CD4-positive, alpha-beta memory T cell (primary cell): ENCODE results near the gene BSN. TPM values are rescaled to one million over a fixed set of nuclear protein-coding genes. Genes with fewer than 3 reads are reported as not detected.

Source experiments
- CTCF ChIA-PET: fragments of 350-600 bp; sonication (Branson Sonifier 250); formaldehyde crosslinking; loops from one replicate; lab custom pipeline; 2021; ENCODE audit warnings: inconsistent platforms; ENCODE audit not compliant: partially characterized antibody; lab: Charles Lee
- POLR2A ChIA-PET: fragments of 350-600 bp; sonication (Branson Sonifier 250); formaldehyde crosslinking; loops from one replicate; lab custom pipeline; 2021; ENCODE audit not compliant: partially characterized antibody; lab: Charles Lee
- DNase-seq, 5 donors: peaks; one replicate each; pipeline versions ENCODE4 v3.0.0 to v3.0.0-alpha.2; 2020 to 2022; ENCODE audit warnings: mixed read lengths in 1 of 5
- H3K27ac ChIP-seq: one replicate; pipeline ENCODE4 v1.7.0; 2013; ENCODE audit warnings: low read depth, low read length
- H3K27me3 ChIP-seq: 2 replicates; pipeline ENCODE4 v1.7.0; 2013; ENCODE audit warnings: mild to moderate bottlenecking, low read length, moderate library complexity; ENCODE audit not compliant: insufficient read depth
- H3K36me3 ChIP-seq: 2 replicates; pipeline ENCODE4 v1.7.0; 2013; ENCODE audit warnings: mild to moderate bottlenecking, low read length, moderate library complexity; ENCODE audit not compliant: insufficient read depth
- H3K4me1 ChIP-seq: 2 replicates; pipeline ENCODE4 v1.7.0; 2013; ENCODE audit warnings: mild to moderate bottlenecking, low read length, moderate library complexity; ENCODE audit not compliant: insufficient read depth
- H3K4me3 ChIP-seq, 2 donors: one replicate each; pipeline ENCODE4 v1.7.0; 2013; ENCODE audit warnings: low read length in 2 of 2, mild to moderate bottlenecking in 1 of 2
- H3K9me3 ChIP-seq, 2 donors: one replicate each; pipeline ENCODE4 v1.7.0; 2013; ENCODE audit warnings: low read length in 2 of 2, control low read depth in 1 of 2; ENCODE audit not compliant: control insufficient read depth in 1 of 2
- H3K27ac Mint-ChIP-seq, 7 donors: one replicate each; pipeline ENCODE4 v1.8.0; 2020 to 2021; ENCODE audit warnings: mixed read lengths in 7 of 7, mild to moderate bottlenecking in 6 of 7, inconsistent platforms in 3 of 7, moderate library complexity in 3 of 7
- H3K27me3 Mint-ChIP-seq, 2 donors: one replicate each; pipeline ENCODE4 v1.8.0; 2020 to 2021; ENCODE audit warnings: mixed read lengths in 2 of 2
- H3K36me3 Mint-ChIP-seq, 2 donors: one replicate each; pipeline ENCODE4 v1.8.0; 2020 to 2021; ENCODE audit warnings: mixed read lengths in 2 of 2, inconsistent platforms in 1 of 2, mild to moderate bottlenecking in 1 of 2
- H3K4me1 Mint-ChIP-seq, 4 donors: one replicate each; pipeline ENCODE4 v1.8.0; 2020 to 2021; ENCODE audit warnings: mixed read lengths in 4 of 4, mild to moderate bottlenecking in 1 of 4
- H3K4me3 Mint-ChIP-seq, 8 donors: one replicate each; pipeline ENCODE4 v1.8.0; 2020 to 2021; ENCODE audit warnings: mixed read lengths in 8 of 8, mild to moderate bottlenecking in 7 of 8, moderate library complexity in 6 of 8, inconsistent platforms in 3 of 8
- H3K9me3 Mint-ChIP-seq, 8 donors: one replicate each; pipeline ENCODE4 v1.8.0; 2020 to 2021; ENCODE audit warnings: mixed read lengths in 8 of 8, mild to moderate bottlenecking in 5 of 8, inconsistent platforms in 3 of 8, moderate library complexity in 1 of 8
- intact Hi-C: fragments of 100-400 bp; cut with micrococcal nuclease; formaldehyde crosslinking; loops from one replicate; pipeline ENCODE4 v1.15.1; 2023
- polyA plus RNA-seq, 2 donors: library from polyadenylated mRNA; unstranded; fragments of 300-500 nt; fragmentation: Illumina TruSeq; gene quantifications; one replicate each; pipeline ENCODE4 v1.2.3, GENCODE V29; 2021
- total RNA-seq, 2 experiments: library from RNA; stranded (reverse); gene quantifications; one replicate each; pipeline ENCODE4 v1.2.3, GENCODE V29; 2021

Gene BSN
- total and polyA plus RNA-seq, 4 experiments from 2014 or later, result 0.01 to 0.15 (median 0.06) TPM; not detected in 1

DNA sequence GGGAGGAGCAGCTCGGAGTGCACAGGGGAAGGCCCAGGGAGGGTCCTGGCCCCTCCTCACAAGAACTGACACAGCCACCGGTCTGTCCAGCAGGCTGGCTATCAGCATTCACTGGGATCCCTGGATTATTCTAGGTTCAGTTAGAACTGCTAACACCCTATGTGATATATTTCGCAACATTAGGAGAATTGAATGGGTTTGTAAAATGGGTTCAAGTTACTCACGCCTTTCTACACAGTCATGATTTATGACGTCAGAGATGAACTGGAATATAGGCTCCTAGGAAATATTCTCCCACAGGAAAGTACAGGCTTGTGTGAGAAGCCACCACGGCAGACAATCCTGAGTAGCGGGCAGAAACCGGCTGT, 969 bp upstream of the BSN start:
- no peak overlapping the region for H3K4me3 ChIP-seq
- peak overlapping the region in 3 of 7 donors; percentile 5 to 47 (median 37) for H3K27ac Mint-ChIP-seq
- intact Hi-C loops, result no loop called here

DNA sequence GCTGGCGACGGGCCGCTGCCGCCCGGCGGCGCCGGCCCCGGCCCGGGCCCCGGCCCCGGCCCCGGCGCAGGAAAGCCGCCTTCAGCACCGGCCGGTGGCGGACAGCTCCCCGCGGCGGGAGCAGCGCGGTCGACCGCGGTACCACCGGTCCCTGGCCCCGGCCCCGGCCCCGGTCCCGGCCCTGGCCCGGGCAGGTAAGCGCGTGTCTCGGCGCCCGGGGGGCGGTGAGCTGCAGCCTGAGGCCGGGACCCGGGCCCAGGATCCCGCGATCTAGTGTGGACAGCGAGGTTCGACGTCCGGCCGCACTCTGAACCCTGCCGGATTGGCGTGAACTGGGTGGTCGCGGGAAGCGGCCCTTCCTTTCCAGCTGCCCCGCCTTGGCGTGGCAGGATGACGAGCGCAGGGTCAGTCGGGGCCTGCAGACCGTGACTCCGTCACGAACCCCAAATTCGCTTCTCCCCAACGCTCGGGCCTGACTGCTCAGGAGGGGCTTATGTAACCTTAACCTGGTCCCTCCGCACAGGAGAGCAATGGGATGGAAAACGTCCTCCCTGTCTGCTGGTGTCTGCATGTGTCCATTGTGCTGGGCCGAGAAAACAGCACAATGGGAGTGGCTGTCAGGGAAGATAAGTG, 472 bp downstream of the BSN start:
- ChIA-PET CTCF (interaction anchor here (1.1 to 6.2 kb wide), 2 partner anchors 14 to 118 kb away, joined by 5 to 31 read pairs; no protein-coding TSS in a partner anchor), POLR2A (interaction anchor here (0.6 to 1.7 kb wide), 6 partner anchors 12 to 1945 kb away, joined by 3 to 13 read pairs (median 3); partner anchors contain the start of genes DCAF1 and USP19)
- Mint-ChIP-seq H3K4me3 (peak overlapping the region; percentile 61 to 75 (median 68)), H3K4me1 (peaks cover 8 to 28% (median 17%) of the 10 kb centered on the region in 4 donors), H3K9me3 (peaks cover 0 to 19% (median 5%) of the 10 kb centered on the region in 8 donors), H3K36me3 (no peaks in the 10 kb centered on the region), H3K27me3 (peaks cover 36 to 55% of the 10 kb centered on the region in 2 donors), H3K27ac (peak overlapping the region in 3 of 7 donors; percentile 17 to 43 (median 42))
- no peaks in the 10 kb centered on the region for H3K9me3 ChIP-seq
- no peaks in the 10 kb centered on the region for H3K36me3 ChIP-seq
- intact Hi-C loops, result no loop called here
- no peak for DNase-seq
- H3K27me3 ChIP-seq, result peaks cover 11% of the 10 kb centered on the region
- H3K4me3 ChIP-seq, result no peak overlapping the region
- no peak overlapping the region for H3K27ac ChIP-seq
- peaks cover 26% of the 10 kb centered on the region for H3K4me1 ChIP-seq

More for the DNA sequence above, 969 bp upstream of the BSN start:
- Mint-ChIP-seq H3K4me1 (peaks cover 8 to 28% (median 17%) of the 10 kb centered on the region in 4 donors), H3K4me3 (peak overlapping the region; percentile 80 to 90 (median 83)), H3K9me3 (peaks cover 0 to 6% (median under 1%) of the 10 kb centered on the region in 8 donors), H3K36me3 (no peaks in the 10 kb centered on the region), H3K27me3 (peaks cover 25 to 46% of the 10 kb centered on the region in 2 donors)
- peaks cover 26% of the 10 kb centered on the region for H3K4me1 ChIP-seq
- ChIA-PET CTCF (interaction anchor here (3.6 kb wide), 1 partner anchor 14 kb away, joined by 30 read pairs; no protein-coding TSS in a partner anchor), POLR2A (interaction anchor here (1.5 to 1.7 kb wide), 2 partner anchors 13 to 125 kb away, joined by 3 to 13 read pairs; no protein-coding TSS in a partner anchor)
- no peaks in the 10 kb centered on the region for H3K9me3 ChIP-seq
- H3K27ac ChIP-seq, result no peak overlapping the region
- H3K27me3 ChIP-seq, result peaks cover 11% of the 10 kb centered on the region
- no peaks in the 10 kb centered on the region for H3K36me3 ChIP-seq
- DNase-seq, result no peak

DNA sequence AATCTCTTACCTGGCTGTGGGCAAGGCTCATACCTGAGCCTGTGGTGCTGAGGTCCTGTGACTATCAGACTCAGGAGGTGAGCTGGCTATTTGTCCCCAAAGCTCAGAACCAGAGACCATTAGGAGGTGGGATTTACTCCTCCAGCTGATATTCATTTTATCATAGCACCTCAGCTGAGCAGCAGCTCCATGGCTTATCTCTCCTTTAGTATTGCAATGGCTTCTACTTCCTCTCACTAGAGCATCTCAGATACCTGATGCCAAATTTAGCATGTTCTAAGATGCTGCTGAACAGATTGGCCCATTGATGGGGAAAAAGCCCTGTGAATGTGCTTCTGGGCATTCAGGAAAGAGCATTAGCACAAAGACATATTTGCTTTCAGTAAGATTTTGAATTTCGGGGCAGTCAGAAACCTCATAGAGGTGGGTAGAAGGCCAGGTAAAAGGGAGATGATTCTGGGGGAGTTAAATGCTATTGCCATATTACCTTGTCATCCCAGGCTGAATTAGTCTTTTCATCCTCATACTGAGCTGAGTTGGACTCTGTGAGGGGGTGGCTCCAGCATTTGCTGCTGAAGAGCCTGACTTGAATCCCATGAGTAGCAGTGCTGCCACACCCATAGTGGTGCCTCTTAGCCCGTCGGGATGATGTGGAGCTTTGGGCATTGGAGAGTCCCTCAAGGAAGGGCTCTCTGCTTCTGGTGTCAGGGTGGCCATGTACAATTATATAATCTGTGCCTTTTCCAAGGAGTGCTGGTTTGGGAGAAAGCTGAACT, 2.4 kb downstream of the BSN start:
- H3K9me3 ChIP-seq, result no peaks in the 10 kb centered on the region
- Mint-ChIP-seq H3K27ac (no peak overlapping the region), H3K4me1 (peaks cover 7 to 24% (median 15%) of the 10 kb centered on the region in 4 donors), H3K9me3 (peaks cover 0 to 20% (median 5%) of the 10 kb centered on the region in 8 donors), H3K4me3 (peak overlapping the region in 1 of 8 donors; percentile 15), H3K36me3 (no peaks in the 10 kb centered on the region), H3K27me3 (peaks cover 35 to 59% of the 10 kb centered on the region in 2 donors)
- ChIA-PET POLR2A (interaction anchor here (1.1 kb wide), 1 partner anchor 16 kb away, joined by 3 read pairs; no protein-coding TSS in a partner anchor), CTCF (interaction anchor here (0.5 to 6.2 kb wide), 4 partner anchors 11 to 397 kb away, joined by 3 to 31 read pairs (median 4); no protein-coding TSS in a partner anchor)
- no peaks in the 10 kb centered on the region for H3K36me3 ChIP-seq
- H3K4me1 ChIP-seq, result peaks cover 19% of the 10 kb centered on the region
- no peak overlapping the region for H3K27ac ChIP-seq
- no peak for DNase-seq
- intact Hi-C loops, result no loop called here
- no peak overlapping the region for H3K4me3 ChIP-seq
- H3K27me3 ChIP-seq, result peaks cover 11% of the 10 kb centered on the region

DNA sequence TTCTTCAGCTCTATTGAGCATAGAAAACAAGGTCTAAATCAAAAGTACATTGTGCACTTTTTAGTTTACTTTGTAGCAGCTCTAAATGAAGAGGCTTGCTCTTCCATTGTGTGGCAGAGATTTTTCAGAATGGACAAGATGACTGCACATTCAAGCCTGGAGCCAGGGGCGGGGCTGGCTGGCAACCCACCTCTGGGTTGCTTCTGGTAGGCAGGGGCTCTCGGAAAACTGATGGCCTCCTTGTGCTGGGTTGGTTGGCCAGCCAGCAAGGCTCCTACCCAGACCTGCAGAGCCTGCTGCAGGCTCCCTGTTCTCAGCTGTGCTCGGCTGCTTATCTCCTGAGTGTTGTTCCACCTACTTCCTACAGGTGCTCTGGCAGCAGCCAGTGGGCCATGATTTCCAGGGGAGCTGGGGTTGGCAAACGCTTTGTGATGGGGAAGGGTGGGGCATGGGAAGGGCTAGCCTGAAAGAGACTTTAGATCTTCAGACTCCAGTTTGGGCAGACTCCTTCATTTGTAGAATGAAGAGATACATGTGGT, 8.8 kb downstream of the BSN start:
- no peak overlapping the region for H3K4me3 Mint-ChIP-seq
- Histone ChIP-seq H3K9me3 (no peaks in the 10 kb centered on the region), H3K27ac (no peak overlapping the region), H3K36me3 (no peaks in the 10 kb centered on the region), H3K27me3 (no peaks in the 10 kb centered on the region), H3K4me1 (no peaks in the 10 kb centered on the region), H3K4me3 (no peak overlapping the region)
- H3K36me3 Mint-ChIP-seq, result no peaks in the 10 kb centered on the region
- no peak for DNase-seq
- H3K27ac Mint-ChIP-seq, result no peak overlapping the region
- no peaks in the 10 kb centered on the region for H3K4me1 Mint-ChIP-seq
- intact Hi-C loops, result no loop called here
- ChIA-PET POLR2A (no interaction called here), CTCF (no interaction called here)
- H3K9me3 Mint-ChIP-seq, result peaks cover 0 to 16% (median 5%) of the 10 kb centered on the region in 8 donors
- H3K27me3 Mint-ChIP-seq, result peaks cover 12 to 31% of the 10 kb centered on the region in 2 donors

DNA sequence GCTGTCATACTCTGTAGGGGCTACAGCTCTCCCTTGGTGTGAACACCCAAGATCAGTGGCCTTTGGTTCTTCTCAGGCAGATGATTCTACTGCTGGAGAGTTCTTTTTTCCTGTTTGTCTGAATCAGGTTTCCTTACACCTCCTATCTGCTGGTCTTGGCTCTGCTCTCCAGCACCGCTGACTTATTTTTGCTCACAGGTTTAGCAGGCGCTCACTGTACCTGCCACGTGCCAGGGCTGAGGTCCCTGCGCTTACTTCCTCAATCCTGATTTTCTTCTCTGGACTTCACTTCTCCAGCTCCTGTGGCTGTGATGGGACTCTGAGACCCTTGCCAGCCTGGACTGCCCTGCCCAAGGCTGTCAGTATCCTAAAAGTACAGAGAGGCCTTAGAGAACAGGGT, 9.5 kb downstream of the BSN start:
- Histone ChIP-seq H3K36me3 (no peaks in the 10 kb centered on the region), H3K27me3 (no peaks in the 10 kb centered on the region), H3K4me1 (no peaks in the 10 kb centered on the region), H3K27ac (no peak overlapping the region), H3K4me3 (no peak overlapping the region), H3K9me3 (no peaks in the 10 kb centered on the region)
- Mint-ChIP-seq H3K27me3 (peaks cover 6 to 24% of the 10 kb centered on the region in 2 donors), H3K4me3 (no peak overlapping the region), H3K27ac (no peak overlapping the region), H3K9me3 (peaks cover 0 to 12% (median 4%) of the 10 kb centered on the region in 8 donors), H3K36me3 (no peaks in the 10 kb centered on the region), H3K4me1 (no peaks in the 10 kb centered on the region)
- intact Hi-C loops, result no loop called here
- no peak for DNase-seq
- ChIA-PET CTCF (interaction anchor here (1.3 kb wide), 1 partner anchor 108 kb away, joined by 3 read pairs; no protein-coding TSS in a partner anchor), POLR2A (no interaction called here)

DNA sequence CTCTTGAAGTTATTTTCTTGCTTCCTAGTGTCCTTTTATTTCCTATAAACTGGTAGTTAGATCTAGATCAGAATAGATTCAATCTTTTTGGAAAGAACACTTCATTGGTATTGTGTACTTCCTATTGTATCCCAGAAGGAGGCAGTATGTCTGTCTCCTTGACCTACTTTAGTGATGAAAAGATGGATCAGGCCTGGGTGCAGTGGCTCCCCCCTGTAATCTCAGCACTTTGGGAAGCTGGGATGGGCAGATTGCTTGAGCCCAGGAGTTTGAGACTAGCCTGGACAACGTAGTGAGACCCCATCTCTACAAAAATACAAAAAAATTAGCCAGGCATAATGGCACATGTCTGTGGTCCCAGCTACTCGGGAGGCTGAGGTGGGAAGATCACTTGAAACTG, 12.0 kb downstream of the BSN start:
- Mint-ChIP-seq H3K4me3 (no peak overlapping the region), H3K36me3 (no peaks in the 10 kb centered on the region), H3K4me1 (no peaks in the 10 kb centered on the region), H3K27ac (no peak overlapping the region), H3K27me3 (peaks cover 0 to 10% of the 10 kb centered on the region in 2 donors), H3K9me3 (peaks cover 0 to 2% (median 0%) of the 10 kb centered on the region in 8 donors)
- Histone ChIP-seq H3K9me3 (no peaks in the 10 kb centered on the region), H3K36me3 (no peaks in the 10 kb centered on the region), H3K4me3 (no peak overlapping the region), H3K27ac (no peak overlapping the region), H3K27me3 (no peaks in the 10 kb centered on the region), H3K4me1 (no peaks in the 10 kb centered on the region)
- CTCF ChIA-PET, result interaction anchor here (0.7 to 3.9 kb wide), 4 partner anchors 26 to 105 kb away, joined by 4 to 12 read pairs (median 8); no protein-coding TSS in a partner anchor
- intact Hi-C loops, result loop anchor here (1.0 kb wide), 1 partner anchor 105 kb away; no protein-coding TSS in a partner anchor
- DNase-seq, result no peak
- POLR2A ChIA-PET, result interaction anchor here (1.0 kb wide), 1 partner anchor 12 kb away, joined by 3 read pairs; the partner anchor contains the start of gene BSN
